OCI-LY7 (cell line): ENCODE results near the gene CCDC32. TPM values are rescaled to one million over a fixed set of nuclear protein-coding genes. Genes with fewer than 3 reads are reported as not detected.

Source experiments
- BruUV-seq: library from RNA; stranded (reverse); fragments of 400-500 nt; replicated peaks from 2 replicates; lab custom pipeline; 2021; lab: Mats Ljungman, UMichigan
- CTCF ChIA-PET: fragments of 300-600 bp; sonication (Branson Sonifier 250); formaldehyde crosslinking; loops from one replicate; lab custom pipeline; 2022; ENCODE audit warnings: antibody characterized with exemption; ENCODE audit not compliant: unreplicated experiment; lab: Charles Lee
- POLR2A ChIA-PET: fragments of 300-600 bp; sonication (Branson Sonifier 250); formaldehyde crosslinking; loops from one replicate; lab custom pipeline; 2022; ENCODE audit warnings: antibody characterized with exemption; lab: Charles Lee
- DNase-seq: peaks from one replicate; pipeline ENCODE4 v3.0.0-alpha.2; 2015; ENCODE audit warnings: low spot score
- H2AFZ ChIP-seq: fragments of 200-600 bp; sonication (generic), shearing (Covaris generic); 2 replicates; pipeline ENCODE4 v1.6.1; 2014; ENCODE audit warnings: mild to moderate bottlenecking, antibody characterized with exemption, low read length, moderate library complexity
- H3K27ac ChIP-seq: fragments of 200-600 bp; sonication (generic); 2 replicates; pipeline ENCODE4 v1.5.1; 2014; ENCODE audit warnings: mixed run types, low read depth, mild to moderate bottlenecking, moderate library complexity, low read length, inconsistent platforms; ENCODE audit not compliant: poor library complexity, severe bottlenecking
- H3K36me3 ChIP-seq: fragments of 200-600 bp; sonication (generic); 2 replicates; pipeline ENCODE4 v1.6.1; 2014; ENCODE audit warnings: mild to moderate bottlenecking, antibody characterized with exemption, low read length, moderate library complexity, mixed read lengths; ENCODE audit not compliant: insufficient read depth
- H3K4me1 ChIP-seq: fragments of 200-600 bp; sonication (generic); 2 replicates; pipeline ENCODE4 v1.5.1; 2014; ENCODE audit warnings: mild to moderate bottlenecking, low read length; ENCODE audit not compliant: insufficient read depth, poor library complexity, severe bottlenecking
- H3K4me2 ChIP-seq: fragments of 200-600 bp; sonication (generic); 2 replicates; pipeline ENCODE4 v1.6.1; 2014; ENCODE audit warnings: mild to moderate bottlenecking, low read length
- H3K4me3 ChIP-seq: fragments of 200-600 bp; sonication (generic); 2 replicates; pipeline ENCODE4 v1.5.1; 2014; ENCODE audit warnings: mild to moderate bottlenecking, low read depth, low read length; ENCODE audit not compliant: poor library complexity, severe bottlenecking
- H3K79me2 ChIP-seq: fragments of 200-600 bp; sonication (generic); 2 replicates; pipeline ENCODE4 v1.6.1; 2016; ENCODE audit warnings: low read depth, mild to moderate bottlenecking, low read length, moderate library complexity, mixed read lengths; ENCODE audit not compliant: insufficient read depth
- H3K9me2 ChIP-seq: fragments of 200-600 bp; sonication (generic); 2 replicates; pipeline ENCODE4 v1.6.1; 2016; ENCODE audit warnings: mild to moderate bottlenecking, low read length, mixed read lengths; ENCODE audit not compliant: insufficient read depth
- H3K9me3 ChIP-seq: fragments of 200-600 bp; sonication (generic); 2 replicates; pipeline ENCODE4 v1.6.1; 2014; ENCODE audit warnings: mild to moderate bottlenecking, mixed run types, low read length, mixed read lengths
- H4K20me1 ChIP-seq: fragments of 200-600 bp; sonication (generic); 2 replicates; pipeline ENCODE4 v1.6.1; 2014; ENCODE audit warnings: mild to moderate bottlenecking, antibody characterized with exemption, low read length, moderate library complexity, mixed read lengths; ENCODE audit not compliant: insufficient read depth
- CTCF ChIP-seq: fragments of 200-600 bp; sonication (generic); conservative IDR thresholded peaks from 2 replicates; pipeline ENCODE4 v1.5.1; 2014; ENCODE audit warnings: mild to moderate bottlenecking, antibody characterized with exemption, low read length, moderate library complexity, mixed read lengths
- EZH2phosphoT487 ChIP-seq: fragments of 200-600 bp; sonication (generic); IDR thresholded peaks from 2 replicates; pipeline ENCODE4 v1.6.1; 2018; ENCODE audit warnings: low read depth, borderline replicate concordance, mild to moderate bottlenecking, mixed run types, antibody characterized with exemption, low read length, moderate library complexity, mixed read lengths
- intact Hi-C: fragments of 100-400 bp; cut with micrococcal nuclease; formaldehyde crosslinking; loops from one replicate; pipeline ENCODE4 v1.10.0; 2022; ENCODE audit not compliant: unreplicated experiment
- total RNA-seq, 2 experiments: library from RNA; depleted of rRNA in 1 of 2; stranded (reverse); fragments of >200 nt in 1 of 2; shearing (Covaris generic) in 1 of 2; gene quantifications; 2 replicates each; pipeline ENCODE4 v1.2.3, GENCODE V29; 2014 to 2022

The CCDC32 gene
- total RNA-seq, 2 experiments from 2014 or later = 10.3 to 14.3 TPM

- ChIA-PET CTCF (interaction anchor here (0.6 kb wide), 1 partner anchor 29 kb away, joined by 3 read pairs; no protein-coding TSS in a partner anchor), POLR2A (interaction anchor here (0.6 to 1.5 kb wide), 3 partner anchors 14 to 72 kb away, joined by 3 read pairs; no protein-coding TSS in a partner anchor)
- BruUV-seq = no TSS peak
Observed at GRCh38 chr15:40575113-40575512, 10.3 kb upstream of the CCDC32 start.

GRCh38 chr15:40569129-40569953 is 4.5 kb upstream of the CCDC32 start, which contains the start of gene RPUSD2:
Gene RPUSD2, plus strand, starts transcription at chr15:40569299. Its CDS starts 39 bp downstream, at chr15:40569338.
- ChIA-PET POLR2A (interaction anchor here (0.6 to 1.7 kb wide), 13 partner anchors 8 to 401 kb away, joined by 3 to 12 read pairs (median 4); partner anchors contain the start of genes C15orf62 and RAD51), CTCF (interaction anchor here (0.8 to 1.0 kb wide), 4 partner anchors 20 to 288 kb away, joined by 3 to 6 read pairs (median 4); partner anchors contain the start of gene RAD51)
- Histone ChIP-seq H3K27ac (peak within 1 kb of the TSS; percentile 17), H3K36me3 (peaks cover 28% of the 10 kb centered on the region), H3K4me2 (peak within 1 kb of the TSS; percentile 85), H2AFZ (peak within 1 kb of the TSS; percentile 92), H4K20me1 (peaks cover 10% of the 10 kb centered on the region; the same call in 1 of the 2 replicates), H3K9me2 (no peaks in the 10 kb centered on the region), H3K9me3 (no peaks in the 10 kb centered on the region), H3K79me2 (peaks cover 29% of the 10 kb centered on the region), H3K4me3 (peak within 1 kb of the TSS; percentile 91), H3K4me1 (peaks cover 51% of the 10 kb centered on the region)
- intact Hi-C loops = loop anchor here (2.0 to 10.0 kb wide), 4 partner anchors 25 to 765 kb away; partner anchors contain the start of genes KNL1, NUSAP1, OIP5 and VPS18
- TF ChIP-seq EZH2phosphoT487 (no peak), CTCF (no peak)
- no TSS peak for BruUV-seq
- DNase-seq = peak; percentile 93

More at GRCh38 chr15:40575113-40575512, 10.3 kb upstream of the CCDC32 start:
- H3K4me2 ChIP-seq = no peak overlapping the region
- H4K20me1 ChIP-seq = peaks cover 6% of the 10 kb centered on the region; the same call in 1 of the 2 replicates
- H3K27ac ChIP-seq = no peak overlapping the region
- no peak for DNase-seq
- peaks cover 15% of the 10 kb centered on the region for H3K4me1 ChIP-seq
- TF ChIP-seq CTCF = no peak
- no peak for TF ChIP-seq EZH2phosphoT487
- peaks cover 52% of the 10 kb centered on the region for H3K36me3 ChIP-seq
- intact Hi-C loops = no loop called here
- H3K9me2 ChIP-seq = no peaks in the 10 kb centered on the region
- peaks cover 16% of the 10 kb centered on the region for H3K79me2 ChIP-seq
- no peaks in the 10 kb centered on the region for H3K9me3 ChIP-seq
- H3K4me3 ChIP-seq = no peak overlapping the region
- no peak overlapping the region for H2AFZ ChIP-seq
